ENCODE measurements around the gene FLACC1.

DNA sequence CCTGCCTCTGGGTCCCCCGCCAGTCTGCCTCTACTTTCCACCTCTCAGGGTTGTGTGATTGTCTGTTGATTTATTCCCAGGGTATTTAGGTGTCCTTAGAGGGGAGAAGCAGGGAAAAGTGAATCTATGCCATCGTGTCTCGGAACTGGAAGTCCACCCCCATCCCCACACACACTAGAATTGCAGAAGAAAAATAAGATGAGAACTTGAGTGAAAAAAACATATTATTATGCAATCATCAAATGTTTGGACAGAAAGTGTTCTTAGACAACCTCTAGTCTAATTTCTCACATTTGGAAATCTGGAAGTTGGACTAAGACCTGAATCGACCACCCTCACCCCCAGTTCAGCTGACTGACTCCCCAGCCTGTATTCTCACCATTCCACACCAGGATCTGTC is 110.9 kb downstream of the FLACC1 start:
- TF ChIP-seq EZH2phosphoT487 (IDR thresholded peaks at IDR 0.05; ENCODE audit: insufficient read depth, low read depth) (no peak), EZH2 (IDR thresholded peaks at IDR 0.05; ENCODE audit: insufficient read depth, poor library complexity, severe bottlenecking) (no peak)
